ENCODE results near the gene OR6B2.
"Not testable (repeated sequence)": the region's sequence is repeated elsewhere in the genome, so short reads cannot be mapped to it uniquely, and the experiment has no call there.

Gene OR6B2

DNA sequence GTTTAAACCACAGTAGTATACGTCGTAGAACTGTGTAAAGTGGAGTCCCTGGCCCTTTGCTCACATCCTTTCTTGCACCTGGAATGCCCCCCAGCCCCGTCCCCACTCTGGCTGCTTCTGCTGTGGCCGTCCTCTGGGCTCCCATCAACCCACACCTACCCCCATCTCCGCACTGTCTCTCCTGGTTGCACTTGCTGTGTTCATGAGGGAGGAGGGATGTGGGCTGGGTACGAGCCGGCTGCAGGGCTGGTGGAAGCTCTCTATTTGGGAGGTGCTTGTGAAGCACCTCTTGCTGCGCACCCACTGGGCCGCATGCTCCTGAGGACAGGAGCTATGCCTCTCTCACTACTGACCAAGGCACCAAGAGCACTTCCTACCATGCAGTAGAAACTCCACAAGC lies 18.0 kb upstream of the OR6B2 start:
- DNase-seq = no peak
- Mint-ChIP-seq H3K4me3 (no peak overlapping the region), H3K4me1 (no peaks in the 10 kb centered on the region), H3K9me3 (no peaks in the 10 kb centered on the region), H3K36me3 (ENCODE audit: low read depth) (no peaks in the 10 kb centered on the region), H3K27me3 (ENCODE audit: low read depth, poor library complexity) (peaks cover 88% of the 10 kb centered on the region), H3K27ac (no peak overlapping the region)
- TF ChIP-seq CTCF (IDR thresholded peaks at IDR 0.05) = no peak

DNA sequence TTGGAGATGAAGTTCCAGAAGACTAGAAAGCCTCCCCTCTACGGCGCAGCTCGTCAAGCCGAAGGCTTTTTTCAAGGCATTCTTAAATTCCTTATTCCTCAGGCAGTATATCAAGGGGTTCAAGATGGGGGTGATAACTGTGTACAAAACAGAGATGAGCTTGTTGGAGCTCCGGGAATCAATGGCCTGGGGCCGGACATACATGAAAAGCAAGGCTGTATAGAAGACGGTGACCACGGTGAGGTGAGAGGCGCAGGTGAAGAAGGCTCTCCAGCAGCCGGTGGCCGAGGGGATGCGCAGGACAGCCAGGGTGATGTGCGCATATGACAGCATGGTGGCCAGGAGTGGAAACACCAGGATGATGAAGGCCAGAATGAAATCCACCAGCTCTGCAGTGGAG lies 14.9 kb upstream of the OR6B2 start:
- Mint-ChIP-seq H3K4me3 (no peak overlapping the region), H3K36me3 (ENCODE audit: low read depth) (no peaks in the 10 kb centered on the region), H3K9me3 (no peaks in the 10 kb centered on the region), H3K27ac (no peak overlapping the region), H3K4me1 (no peaks in the 10 kb centered on the region), H3K27me3 (ENCODE audit: low read depth, poor library complexity) (peaks cover 62% of the 10 kb centered on the region)
- TF ChIP-seq CTCF (IDR thresholded peaks at IDR 0.05) = no peak
- DNase-seq = no peak

- not testable (repeated sequence) for H3K36me3 Mint-ChIP-seq (ENCODE audit: low read depth); H3K9me3 Mint-ChIP-seq; H3K4me3 Mint-ChIP-seq; H3K4me1 Mint-ChIP-seq; DNase-seq; H3K27ac Mint-ChIP-seq
- peaks cover 52% of the 10 kb centered on the region for H3K27me3 Mint-ChIP-seq (ENCODE audit: low read depth, poor library complexity)
Measured at GRCh38 chr2:240044096-240044495, 13.9 kb upstream of the OR6B2 start.

DNA sequence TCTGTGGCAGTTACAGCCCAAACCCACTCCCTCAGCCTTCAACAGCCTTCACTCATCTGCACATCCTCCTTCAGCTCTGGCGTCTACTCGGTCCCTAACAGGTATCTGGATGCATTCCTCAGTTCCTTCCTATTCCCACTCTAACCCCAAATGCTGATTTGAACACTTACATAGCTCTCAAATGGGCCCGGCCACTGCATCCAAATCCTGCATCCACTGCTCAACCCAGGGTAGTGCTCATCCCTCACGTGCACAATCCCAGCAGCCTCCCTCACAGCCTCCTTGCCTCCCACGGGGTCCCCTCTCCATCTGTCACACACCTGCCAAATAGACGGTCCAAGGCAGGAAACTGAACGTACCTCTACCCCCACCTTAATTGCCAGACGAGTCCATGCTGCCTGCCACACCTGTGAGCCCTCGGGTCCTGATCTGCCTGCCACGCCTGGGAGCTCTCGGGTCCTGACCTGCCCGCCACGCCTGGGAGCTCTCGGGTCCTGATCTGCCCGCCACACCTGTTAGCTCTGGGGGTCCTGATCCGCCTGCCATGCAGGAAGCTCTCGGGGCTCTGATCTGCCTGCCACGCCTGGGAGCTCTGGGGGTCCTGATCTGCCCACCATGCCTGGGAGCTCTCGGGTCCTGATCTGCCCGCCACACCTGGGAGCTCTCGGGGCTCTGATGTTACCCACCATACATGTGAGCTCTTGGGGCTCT lies 13.2 kb upstream of the OR6B2 start:
- DNase-seq = no peak
- Mint-ChIP-seq H3K9me3 (no peaks in the 10 kb centered on the region), H3K36me3 (ENCODE audit: low read depth) (no peaks in the 10 kb centered on the region), H3K27me3 (ENCODE audit: low read depth, poor library complexity) (peaks cover 45% of the 10 kb centered on the region), H3K4me1 (no peaks in the 10 kb centered on the region), H3K27ac (no peak overlapping the region), H3K4me3 (no peak overlapping the region)
- no peak for TF ChIP-seq CTCF (IDR thresholded peaks at IDR 0.05)

DNA sequence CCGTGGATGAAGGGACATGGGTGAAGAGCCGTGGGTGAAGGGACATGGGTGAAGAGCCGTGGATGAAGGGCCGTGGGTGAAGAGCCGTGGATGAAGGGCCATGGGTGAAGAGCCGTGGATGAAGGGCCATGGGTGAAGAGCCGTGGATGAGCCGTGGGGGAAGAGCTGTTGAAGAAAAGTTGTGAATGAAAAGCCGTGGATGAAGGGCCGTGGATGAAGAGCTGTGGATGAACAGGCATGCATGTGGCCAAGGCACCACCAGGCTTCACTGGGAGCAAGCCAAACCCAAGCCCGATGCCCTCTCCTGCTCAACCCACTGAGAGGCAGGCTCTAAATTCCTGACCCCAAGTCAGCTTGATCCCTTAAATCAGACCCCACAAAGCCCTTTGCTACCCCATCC lies 12.5 kb upstream of the OR6B2 start:
- H3K27me3 Mint-ChIP-seq (ENCODE audit: low read depth, poor library complexity) = peaks cover 38% of the 10 kb centered on the region
- H3K4me3 Mint-ChIP-seq = no peak overlapping the region
- no peak for TF ChIP-seq CTCF (IDR thresholded peaks at IDR 0.05)
- no peaks in the 10 kb centered on the region for H3K4me1 Mint-ChIP-seq
- no peaks in the 10 kb centered on the region for H3K36me3 Mint-ChIP-seq (ENCODE audit: low read depth)
- no peak overlapping the region for H3K27ac Mint-ChIP-seq
- no peaks in the 10 kb centered on the region for H3K9me3 Mint-ChIP-seq
- DNase-seq = no peak

DNA sequence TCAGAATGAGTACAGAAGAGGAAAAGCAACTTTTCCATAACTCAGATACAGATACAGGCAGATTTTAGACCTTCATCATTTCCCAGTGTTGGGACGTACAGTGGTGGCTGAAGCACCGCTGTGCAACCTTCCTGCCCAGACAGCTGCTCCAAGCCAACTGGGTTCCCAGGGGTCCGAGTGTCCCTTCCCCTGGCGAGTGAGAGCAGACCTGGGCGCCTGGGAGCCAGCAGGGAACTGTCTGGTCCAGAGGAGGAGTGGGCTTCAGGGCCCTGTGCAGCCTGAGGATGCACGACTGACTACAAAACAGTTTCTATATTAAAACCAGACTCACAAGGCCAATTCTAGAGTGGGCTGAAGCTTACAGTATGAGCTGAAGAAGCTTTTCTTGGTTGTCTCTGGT lies 11.1 kb upstream of the OR6B2 start:
- H3K4me3 Mint-ChIP-seq = no peak overlapping the region
- no peak for TF ChIP-seq CTCF (IDR thresholded peaks at IDR 0.05)
- peaks cover 29% of the 10 kb centered on the region for H3K27me3 Mint-ChIP-seq (ENCODE audit: low read depth, poor library complexity)
- H3K27ac Mint-ChIP-seq = no peak overlapping the region
- no peaks in the 10 kb centered on the region for H3K4me1 Mint-ChIP-seq
- no peaks in the 10 kb centered on the region for H3K36me3 Mint-ChIP-seq (ENCODE audit: low read depth)
- no peaks in the 10 kb centered on the region for H3K9me3 Mint-ChIP-seq
- no peak for DNase-seq

Measured in nephron progenitor cell (in vitro differentiated cells).